Subcutaneous adipose tissue (tissue), 4 donors: ENCODE results near the gene MSMP. TPM values are rescaled to one million over a fixed set of nuclear protein-coding genes. Genes with fewer than 3 reads are reported as not detected.

ENCODE experiments used
- total RNA-seq, 4 donors: library from RNA; depleted of rRNA; stranded (reverse); fragments of >200 nt; gene quantifications; one replicate each; pipeline ENCODE4 v1.1.0, GENCODE V29; 2016
- TF ChIP-seq, protein P1 (sequence below): fragments of 450-650 bp; IDR thresholded peaks from one replicate; pipeline ENCODE4 v1.5.1; 2016; ENCODE audit warnings: low read depth, mild to moderate bottlenecking, control low read depth, antibody characterized with exemption, moderate library complexity

The MSMP gene
- total RNA-seq, 4 donors from 2014 or later = not detected

DNA sequence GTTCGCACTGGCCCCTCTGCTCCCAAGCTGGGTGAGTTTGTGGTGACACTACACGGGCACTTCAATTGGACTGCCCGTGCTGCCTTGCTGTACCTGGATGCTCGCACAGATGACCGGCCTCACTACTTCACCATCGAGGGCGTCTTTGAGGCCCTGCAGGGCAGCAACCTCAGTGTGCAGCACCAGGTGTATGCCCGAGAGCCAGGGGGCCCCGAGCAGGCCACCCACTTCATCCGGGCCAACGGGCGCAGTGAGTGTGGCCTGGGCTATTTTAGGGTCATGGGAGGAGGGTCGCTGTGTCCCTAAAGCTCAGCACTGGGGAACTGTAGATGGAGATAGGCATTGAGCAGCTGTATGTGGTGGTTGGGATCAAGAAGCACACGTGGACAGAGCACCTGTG, 38.8 kb upstream of the MSMP start:
- TF ChIP-seq, protein P1, sequence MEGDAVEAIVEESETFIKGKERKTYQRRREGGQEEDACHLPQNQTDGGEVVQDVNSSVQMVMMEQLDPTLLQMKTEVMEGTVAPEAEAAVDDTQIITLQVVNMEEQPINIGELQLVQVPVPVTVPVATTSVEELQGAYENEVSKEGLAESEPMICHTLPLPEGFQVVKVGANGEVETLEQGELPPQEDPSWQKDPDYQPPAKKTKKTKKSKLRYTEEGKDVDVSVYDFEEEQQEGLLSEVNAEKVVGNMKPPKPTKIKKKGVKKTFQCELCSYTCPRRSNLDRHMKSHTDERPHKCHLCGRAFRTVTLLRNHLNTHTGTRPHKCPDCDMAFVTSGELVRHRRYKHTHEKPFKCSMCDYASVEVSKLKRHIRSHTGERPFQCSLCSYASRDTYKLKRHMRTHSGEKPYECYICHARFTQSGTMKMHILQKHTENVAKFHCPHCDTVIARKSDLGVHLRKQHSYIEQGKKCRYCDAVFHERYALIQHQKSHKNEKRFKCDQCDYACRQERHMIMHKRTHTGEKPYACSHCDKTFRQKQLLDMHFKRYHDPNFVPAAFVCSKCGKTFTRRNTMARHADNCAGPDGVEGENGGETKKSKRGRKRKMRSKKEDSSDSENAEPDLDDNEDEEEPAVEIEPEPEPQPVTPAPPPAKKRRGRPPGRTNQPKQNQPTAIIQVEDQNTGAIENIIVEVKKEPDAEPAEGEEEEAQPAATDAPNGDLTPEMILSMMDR = no peak

DNA sequence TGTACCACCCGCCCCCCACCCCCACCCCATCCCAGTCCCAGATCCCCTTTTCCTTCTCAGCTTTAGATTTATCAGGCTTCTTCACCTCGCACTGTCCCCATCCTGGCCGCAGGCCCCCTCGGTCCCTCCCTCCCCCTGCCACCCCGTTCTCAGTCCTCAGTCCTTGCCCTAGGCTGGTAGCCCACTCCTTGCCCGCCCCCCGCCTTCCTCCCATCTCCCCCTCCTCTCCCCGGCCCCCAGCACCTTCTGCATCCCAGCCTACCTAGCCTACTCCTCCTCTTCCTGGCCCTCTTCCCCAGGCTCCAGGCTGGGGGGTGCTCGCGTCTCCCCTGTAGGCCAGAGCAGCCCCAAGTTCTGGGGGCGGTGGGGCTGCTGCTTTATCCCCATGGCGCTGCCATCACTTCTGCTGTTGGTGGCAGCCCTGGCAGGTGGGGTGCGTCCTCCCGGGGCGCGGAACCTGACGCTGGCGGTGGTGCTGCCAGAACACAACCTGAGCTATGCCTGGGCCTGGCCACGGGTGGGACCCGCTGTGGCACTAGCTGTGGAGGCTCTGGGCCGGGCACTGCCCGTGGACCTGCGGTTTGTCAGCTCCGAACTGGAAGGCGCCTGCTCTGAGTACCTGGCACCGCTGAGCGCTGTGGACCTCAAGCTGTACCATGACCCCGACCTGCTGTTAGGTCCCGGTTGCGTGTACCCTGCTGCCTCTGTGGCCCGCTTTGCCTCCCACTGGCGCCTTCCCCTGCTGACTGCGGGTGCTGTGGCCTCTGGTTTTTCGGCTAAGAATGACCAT, 38.1 kb upstream of the MSMP start:
- TF ChIP-seq, protein P1 = no peak

DNA sequence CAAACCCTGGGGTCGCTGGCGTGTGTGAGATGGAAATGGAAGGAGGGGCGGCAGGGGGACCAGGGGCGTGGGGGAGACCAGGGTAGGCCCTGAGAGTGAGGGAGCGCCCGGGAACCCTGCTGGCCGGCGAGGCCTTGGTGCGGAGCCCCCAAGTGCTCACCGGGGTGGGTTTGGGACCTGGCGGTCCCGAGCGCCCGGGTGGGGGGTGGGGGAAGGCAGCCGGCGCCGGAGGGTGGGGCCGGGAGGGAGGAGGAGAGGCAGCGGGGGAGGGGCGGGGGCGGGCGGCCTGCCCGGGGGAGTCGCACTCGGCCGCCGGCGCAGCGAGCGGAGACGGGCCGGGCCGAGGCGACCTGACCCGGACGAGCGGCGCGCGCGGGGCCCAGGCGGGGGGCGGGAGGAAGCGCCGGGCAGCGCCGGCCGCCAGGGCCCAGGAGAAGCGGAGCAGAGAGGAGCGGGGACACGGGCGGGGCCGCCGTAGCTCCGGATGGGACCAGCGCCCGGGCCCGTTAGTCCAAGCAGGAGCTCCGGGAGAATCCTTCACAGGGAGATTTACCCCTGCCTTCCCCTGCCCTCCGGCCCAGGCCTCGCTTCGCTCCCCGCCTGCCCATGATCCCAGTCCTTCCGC, 37.3 kb upstream of the MSMP start, which contains the start of gene NPR2:
Gene NPR2 (plus strand): TSS at position 295 of the 625 bp plus-strand sequence. CDS start 818 bp downstream, outside the sequence.
- TF ChIP-seq, protein P1 = no peak

DNA sequence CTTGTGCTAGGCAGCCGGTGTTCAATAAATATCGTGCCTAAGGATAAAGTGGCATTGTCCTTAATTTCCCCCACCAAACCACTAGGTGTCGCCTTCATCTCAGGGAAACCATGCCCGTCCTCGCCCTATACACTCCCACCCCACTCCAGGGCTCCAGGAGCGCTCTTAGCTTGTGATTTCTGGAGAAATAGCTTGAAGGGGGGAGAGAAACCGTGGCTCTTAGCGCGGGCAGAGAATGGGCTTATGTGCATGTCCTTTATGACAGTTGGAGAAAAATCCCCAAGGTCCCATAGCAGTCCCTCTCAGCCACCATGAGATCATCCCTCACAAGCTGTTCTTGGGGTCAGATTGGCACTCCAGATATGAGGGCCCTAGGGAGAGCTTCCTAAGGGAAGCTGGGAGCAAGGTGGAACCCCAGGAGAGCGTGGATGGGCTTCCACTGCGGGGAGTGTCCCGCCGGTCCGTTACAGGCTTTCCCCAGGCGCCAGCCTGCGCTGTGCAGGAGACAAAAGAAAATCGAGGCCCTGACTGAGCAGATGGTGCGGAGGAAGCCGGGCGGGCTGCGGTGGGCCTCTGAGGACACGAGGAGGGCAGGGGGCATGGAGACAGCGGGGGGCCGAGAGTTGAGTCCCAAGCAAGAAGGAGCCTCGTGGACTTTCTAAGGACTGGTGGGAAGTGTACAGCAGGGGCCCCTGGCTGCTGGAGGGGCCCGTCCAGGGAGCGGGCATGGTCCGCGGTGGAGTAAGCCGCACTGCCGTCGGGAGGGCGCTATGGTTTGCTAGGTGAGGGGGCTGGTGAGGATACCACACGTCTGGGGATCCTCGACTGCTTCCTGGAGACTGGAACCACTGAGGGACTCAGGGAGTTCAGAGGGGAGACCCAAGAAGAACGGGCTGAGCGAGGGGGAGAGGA, 36.6 kb upstream of the MSMP start:
- TF ChIP-seq, protein P1 = no peak

DNA sequence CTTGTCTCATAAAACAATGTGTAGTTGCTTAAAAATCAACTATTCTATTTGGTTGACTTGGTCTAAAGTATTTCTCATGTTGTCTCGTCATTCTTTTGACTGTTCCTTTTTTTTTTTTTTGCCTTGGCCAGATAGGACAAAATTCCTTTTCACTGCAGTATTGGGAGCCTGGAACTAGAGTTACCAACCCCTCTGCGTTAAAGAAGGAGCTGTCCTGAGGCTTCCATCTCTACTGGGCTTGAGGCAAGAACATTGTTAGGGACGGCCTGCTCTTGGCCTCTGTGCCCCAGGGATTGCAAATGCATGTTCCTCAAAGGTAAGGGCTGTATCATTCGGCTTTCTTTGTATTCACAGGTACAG, 35.9 kb upstream of the MSMP start:
- TF ChIP-seq, protein P1 = no peak

DNA sequence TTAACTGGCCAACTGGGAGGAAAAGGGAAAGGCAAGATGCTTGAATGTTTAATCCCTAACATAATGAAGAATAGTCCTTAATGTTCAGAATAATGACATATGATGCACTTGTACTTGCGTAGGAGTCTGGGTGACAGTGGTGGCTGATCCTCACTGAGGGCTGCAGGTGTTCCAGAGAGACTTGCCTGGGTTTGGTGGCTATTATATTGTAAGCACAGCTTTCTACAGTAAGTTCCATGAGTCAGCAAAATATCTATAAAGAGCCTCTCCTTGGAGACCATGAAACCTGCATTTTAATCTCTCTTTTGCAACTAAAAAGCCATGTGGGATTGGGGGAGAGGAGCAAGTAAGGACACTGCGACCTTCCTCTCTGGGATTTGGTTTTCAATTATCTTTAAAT, 35.5 kb upstream of the MSMP start:
- TF ChIP-seq, protein P1 = no peak

DNA sequence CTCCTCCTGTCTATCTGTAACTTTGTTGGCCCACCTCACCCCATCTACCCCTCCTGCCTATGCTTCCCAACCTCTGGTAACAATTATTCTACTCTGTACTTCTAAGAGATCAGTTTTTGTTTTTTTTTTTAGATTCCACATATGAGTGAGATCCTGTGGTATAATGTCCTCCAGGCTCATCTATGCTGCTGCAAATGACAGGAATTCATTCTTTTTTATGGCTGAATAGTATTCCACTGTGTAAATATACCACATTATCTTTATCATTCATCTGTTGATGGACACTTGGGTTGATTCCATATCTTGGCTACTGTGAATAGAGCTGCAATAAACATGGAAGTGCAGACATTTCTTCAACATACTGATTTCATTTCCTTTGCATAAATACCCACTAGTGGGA, 29.3 kb upstream of the MSMP start:
- TF ChIP-seq, protein P1 = no peak
